HepG2 (cell line): ENCODE data around the gene FKBP9. TPM values are rescaled to one million over a fixed set of nuclear protein-coding genes. Genes with fewer than 3 reads are reported as not detected.

Experiments
- HNRNPH1 ChIP-seq: fragments of 200-400 bp; formaldehyde crosslinking; optimal IDR thresholded peaks from 2 replicates; pipeline ENCODE3; 2017; ENCODE audit warnings: mild to moderate bottlenecking, low read depth, low read length
- KDM2A ChIP-seq: sonication (generic); formaldehyde crosslinking; IDR thresholded peaks from 2 replicates; pipeline ENCODE4 v1.4.0; 2020; ENCODE audit warnings: low read depth, missing genetic modification reagents, borderline replicate concordance
- NR2F2 ChIP-seq: IDR thresholded peaks from 2 replicates; pipeline ENCODE4 v1.6.1; 2012; ENCODE audit warnings: low read depth, inconsistent platforms, borderline replicate concordance
- PHF20 ChIP-seq: sonication (generic); formaldehyde crosslinking; IDR thresholded peaks from 2 replicates; pipeline ENCODE4 v1.5.0; 2020; ENCODE audit warnings: mild to moderate bottlenecking, missing genetic modification reagents
- PHF21A ChIP-seq: sonication (generic); formaldehyde crosslinking; IDR thresholded peaks from 2 replicates; pipeline ENCODE4 v1.5.0; 2020; ENCODE audit warnings: mild to moderate bottlenecking, missing genetic modification reagents
- STAG1 ChIP-seq: sonication (generic); formaldehyde crosslinking; IDR thresholded peaks from 2 replicates; pipeline ENCODE4 v1.4.0; 2020; ENCODE audit warnings: missing genetic modification reagents
- TAF15 ChIP-seq: fragments of 200-400 bp; formaldehyde crosslinking; IDR thresholded peaks from one replicate; pipeline ENCODE4 v1.6.1; 2018; ENCODE audit warnings: mild to moderate bottlenecking, low read depth, low read length; ENCODE audit not compliant: poor library complexity, severe bottlenecking
- ZBTB38 ChIP-seq: sonication (generic); formaldehyde crosslinking; IDR thresholded peaks from 2 replicates; pipeline ENCODE4 v1.5.1; 2020; ENCODE audit warnings: mild to moderate bottlenecking, missing genetic modification reagents
- ZFP62 ChIP-seq: sonication (generic); formaldehyde crosslinking; IDR thresholded peaks from 2 replicates; pipeline ENCODE4 v1.4.0; 2020; ENCODE audit warnings: missing genetic modification reagents
- ZNF143 ChIP-seq: sonication (generic); formaldehyde crosslinking; IDR thresholded peaks from 2 replicates; pipeline ENCODE4 v1.4.0; 2020; ENCODE audit warnings: missing genetic modification reagents
- ZNF17 ChIP-seq: sonication (generic); formaldehyde crosslinking; IDR thresholded peaks from 2 replicates; pipeline ENCODE4 v1.5.0; 2020; ENCODE audit warnings: mild to moderate bottlenecking, missing genetic modification reagents
- ZNF446 ChIP-seq: sonication (generic); formaldehyde crosslinking; IDR thresholded peaks from 2 replicates; pipeline ENCODE4 v1.5.0; 2020; ENCODE audit warnings: mild to moderate bottlenecking, missing genetic modification reagents
- ZNF530 ChIP-seq: sonication (generic); formaldehyde crosslinking; IDR thresholded peaks from 2 replicates; pipeline ENCODE4 v1.5.0; 2020; ENCODE audit warnings: low read depth, mild to moderate bottlenecking, missing genetic modification reagents
- ZNF607 ChIP-seq: sonication (generic); formaldehyde crosslinking; IDR thresholded peaks from 2 replicates; pipeline ENCODE4 v1.5.1; 2020; ENCODE audit warnings: missing genetic modification reagents, mild to moderate bottlenecking, borderline replicate concordance
- ZNF761 ChIP-seq: sonication (generic); formaldehyde crosslinking; conservative IDR thresholded peaks from 2 replicates; pipeline ENCODE4 v1.4.0; 2020; ENCODE audit warnings: mild to moderate bottlenecking, missing genetic modification reagents
- ZNF782 ChIP-seq: sonication (generic); formaldehyde crosslinking; IDR thresholded peaks from 2 replicates; pipeline ENCODE4 v1.4.0; 2020; ENCODE audit warnings: missing genetic modification reagents, mild to moderate bottlenecking, borderline replicate concordance
- ZNF83 ChIP-seq: sonication (generic); formaldehyde crosslinking; IDR thresholded peaks from 2 replicates; pipeline ENCODE4 v1.4.0; 2020; ENCODE audit warnings: missing genetic modification reagents, mild to moderate bottlenecking, borderline replicate concordance
- ZNF891 ChIP-seq: sonication (generic); formaldehyde crosslinking; IDR thresholded peaks from 2 replicates; pipeline ENCODE4 v1.5.0; 2020; ENCODE audit warnings: mild to moderate bottlenecking, missing genetic modification reagents
- polyA plus RNA-seq, 8 experiments: library from polyadenylated mRNA; depleted of rRNA in 3 of 8; stranded (reverse) in 7 of 8; unstranded in 1 of 8; fragments of >200 nt; fragmentation: Illumina TruSeq in 4 of 8; extraction: Trizol in 4 of 8; gene quantifications; 2 replicates each; pipeline versions ENCODE4 v1.2.1 to v1.2.3, GENCODE V29; 2011 to 2016; ENCODE audit warnings: low read depth in 4 of 8, missing spikeins in 1 of 8, mixed read lengths in 1 of 8; ENCODE audit not compliant: insufficient read depth in 1 of 8
- total RNA-seq, 5 experiments: library from RNA; depleted of rRNA; stranded (reverse); fragments of >200 nt; fragmentation: Illumina TruSeq; extraction: Trizol; gene quantifications; 2 replicates each; pipeline ENCODE4 v1.2.3, GENCODE V29; 2016; ENCODE audit warnings: low read depth in 1 of 5
- TF ChIP-seq, protein P1 (sequence below): sonication (generic); formaldehyde crosslinking; IDR thresholded peaks from 2 replicates; pipeline ENCODE4 v1.5.0; 2020; ENCODE audit warnings: missing genetic modification reagents
- TF ChIP-seq, protein P2 (sequence below): sonication (generic); formaldehyde crosslinking; IDR thresholded peaks from 2 replicates; pipeline ENCODE4 v1.5.0; 2020; ENCODE audit warnings: missing genetic modification reagents
- TF ChIP-seq, protein P3 (sequence below): sonication (generic); formaldehyde crosslinking; IDR thresholded peaks from 2 replicates; pipeline ENCODE4 v1.9.0; 2021; ENCODE audit warnings: missing genetic modification reagents, borderline replicate concordance
- TF ChIP-seq, protein P4 (sequence below): IDR thresholded peaks from 2 replicates; pipeline ENCODE4 v1.6.1; 2016; ENCODE audit warnings: low read depth, control low read depth
- TF ChIP-seq, protein P5 (sequence below): sonication (generic); formaldehyde crosslinking; IDR thresholded peaks from 2 replicates; pipeline ENCODE4 v1.4.0; 2020; ENCODE audit warnings: low read depth, mild to moderate bottlenecking, missing genetic modification reagents

The FKBP9 gene
- total and polyA plus RNA-seq, 2 of the 13 experiments (the other 11 are each of a cell fraction or from before 2014, with no cell fraction given) = 34.0 to 41.5 TPM

DNA sequence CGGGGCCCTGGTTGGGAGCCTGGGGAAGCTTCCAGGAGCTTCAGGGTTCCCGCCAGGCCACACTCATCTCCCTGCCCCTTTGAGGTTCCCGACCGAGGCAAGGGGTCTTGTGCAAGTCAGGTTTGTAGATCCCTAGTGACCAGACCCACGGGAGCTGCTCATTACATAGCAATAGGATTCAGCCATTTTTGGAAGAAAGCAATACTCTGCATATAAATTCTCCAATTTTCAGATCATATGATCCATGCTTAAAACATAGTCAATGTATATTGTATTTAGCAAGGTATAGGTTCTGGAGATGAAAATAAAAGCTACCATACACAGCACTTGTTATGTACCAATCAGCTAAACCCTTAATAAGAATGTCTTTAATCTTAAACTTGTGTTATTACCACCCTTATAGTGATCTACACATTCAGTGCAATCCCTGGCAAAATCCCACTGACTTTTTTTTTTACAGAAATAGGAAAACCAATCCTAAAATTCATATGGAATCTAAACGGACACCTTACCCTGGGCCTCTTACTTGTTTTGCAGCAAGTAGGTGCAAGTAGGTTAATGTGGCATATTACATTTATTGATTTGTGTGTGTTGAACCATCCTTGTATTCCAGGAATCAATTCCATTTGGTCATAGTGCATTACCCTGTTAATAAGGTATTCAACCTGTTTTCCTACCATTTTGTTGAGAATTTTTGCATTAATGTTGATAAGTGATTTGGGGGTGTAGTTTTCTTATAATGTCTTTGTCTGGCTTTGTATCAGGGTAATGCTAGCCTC is 13.8 kb upstream of the FKBP9 start (continued):
- TF ChIP-seq, protein P1, sequence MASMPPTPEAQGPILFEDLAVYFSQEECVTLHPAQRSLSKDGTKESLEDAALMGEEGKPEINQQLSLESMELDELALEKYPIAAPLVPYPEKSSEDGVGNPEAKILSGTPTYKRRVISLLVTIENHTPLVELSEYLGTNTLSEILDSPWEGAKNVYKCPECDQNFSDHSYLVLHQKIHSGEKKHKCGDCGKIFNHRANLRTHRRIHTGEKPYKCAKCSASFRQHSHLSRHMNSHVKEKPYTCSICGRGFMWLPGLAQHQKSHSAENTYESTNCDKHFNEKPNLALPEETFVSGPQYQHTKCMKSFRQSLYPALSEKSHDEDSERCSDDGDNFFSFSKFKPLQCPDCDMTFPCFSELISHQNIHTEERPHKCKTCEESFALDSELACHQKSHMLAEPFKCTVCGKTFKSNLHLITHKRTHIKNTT (CRISPR knock-in tag) = no peak
- TF ChIP-seq PHF21A (0 out of 2 replicates have a peak, but pooled peaks have one; percentile 16), ZNF530 (no peak), ZNF782 (no peak), ZNF83 (no peak), KDM2A (CRISPR knock-in tag) (no peak), ZNF446 (CRISPR knock-in tag) (no peak), ZBTB38 (CRISPR knock-in tag) (no peak), TAF15 (no peak), ZNF607 (no peak), NR2F2 (no peak), ZNF761 (CRISPR knock-in tag) (no peak), ZNF17 (CRISPR knock-in tag) (no peak), HNRNPH1 (no peak), STAG1 (no peak), ZFP62 (CRISPR knock-in tag) (no peak), ZNF143 (CRISPR knock-in tag) (no peak), ZNF891 (CRISPR knock-in tag) (no peak), PHF20 (no peak)
- TF ChIP-seq, protein P2, sequence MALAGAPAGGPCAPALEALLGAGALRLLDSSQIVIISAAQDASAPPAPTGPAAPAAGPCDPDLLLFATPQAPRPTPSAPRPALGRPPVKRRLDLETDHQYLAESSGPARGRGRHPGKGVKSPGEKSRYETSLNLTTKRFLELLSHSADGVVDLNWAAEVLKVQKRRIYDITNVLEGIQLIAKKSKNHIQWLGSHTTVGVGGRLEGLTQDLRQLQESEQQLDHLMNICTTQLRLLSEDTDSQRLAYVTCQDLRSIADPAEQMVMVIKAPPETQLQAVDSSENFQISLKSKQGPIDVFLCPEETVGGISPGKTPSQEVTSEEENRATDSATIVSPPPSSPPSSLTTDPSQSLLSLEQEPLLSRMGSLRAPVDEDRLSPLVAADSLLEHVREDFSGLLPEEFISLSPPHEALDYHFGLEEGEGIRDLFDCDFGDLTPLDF (CRISPR knock-in tag) = no peak
- TF ChIP-seq, protein P3, sequence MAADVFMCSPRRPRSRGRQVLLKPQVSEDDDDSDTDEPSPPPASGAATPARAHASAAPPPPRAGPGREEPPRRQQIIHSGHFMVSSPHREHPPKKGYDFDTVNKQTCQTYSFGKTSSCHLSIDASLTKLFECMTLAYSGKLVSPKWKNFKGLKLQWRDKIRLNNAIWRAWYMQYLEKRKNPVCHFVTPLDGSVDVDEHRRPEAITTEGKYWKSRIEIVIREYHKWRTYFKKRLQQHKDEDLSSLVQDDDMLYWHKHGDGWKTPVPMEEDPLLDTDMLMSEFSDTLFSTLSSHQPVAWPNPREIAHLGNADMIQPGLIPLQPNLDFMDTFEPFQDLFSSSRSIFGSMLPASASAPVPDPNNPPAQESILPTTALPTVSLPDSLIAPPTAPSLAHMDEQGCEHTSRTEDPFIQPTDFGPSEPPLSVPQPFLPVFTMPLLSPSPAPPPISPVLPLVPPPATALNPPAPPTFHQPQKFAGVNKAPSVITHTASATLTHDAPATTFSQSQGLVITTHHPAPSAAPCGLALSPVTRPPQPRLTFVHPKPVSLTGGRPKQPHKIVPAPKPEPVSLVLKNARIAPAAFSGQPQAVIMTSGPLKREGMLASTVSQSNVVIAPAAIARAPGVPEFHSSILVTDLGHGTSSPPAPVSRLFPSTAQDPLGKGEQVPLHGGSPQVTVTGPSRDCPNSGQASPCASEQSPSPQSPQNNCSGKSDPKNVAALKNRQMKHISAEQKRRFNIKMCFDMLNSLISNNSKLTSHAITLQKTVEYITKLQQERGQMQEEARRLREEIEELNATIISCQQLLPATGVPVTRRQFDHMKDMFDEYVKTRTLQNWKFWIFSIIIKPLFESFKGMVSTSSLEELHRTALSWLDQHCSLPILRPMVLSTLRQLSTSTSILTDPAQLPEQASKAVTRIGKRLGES = no peak
- TF ChIP-seq, protein P4, sequence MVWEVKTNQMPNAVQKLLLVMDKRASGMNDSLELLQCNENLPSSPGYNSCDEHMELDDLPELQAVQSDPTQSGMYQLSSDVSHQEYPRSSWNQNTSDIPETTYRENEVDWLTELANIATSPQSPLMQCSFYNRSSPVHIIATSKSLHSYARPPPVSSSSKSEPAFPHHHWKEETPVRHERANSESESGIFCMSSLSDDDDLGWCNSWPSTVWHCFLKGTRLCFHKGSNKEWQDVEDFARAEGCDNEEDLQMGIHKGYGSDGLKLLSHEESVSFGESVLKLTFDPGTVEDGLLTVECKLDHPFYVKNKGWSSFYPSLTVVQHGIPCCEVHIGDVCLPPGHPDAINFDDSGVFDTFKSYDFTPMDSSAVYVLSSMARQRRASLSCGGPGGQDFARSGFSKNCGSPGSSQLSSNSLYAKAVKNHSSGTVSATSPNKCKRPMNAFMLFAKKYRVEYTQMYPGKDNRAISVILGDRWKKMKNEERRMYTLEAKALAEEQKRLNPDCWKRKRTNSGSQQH = 0 out of 2 replicates have a peak, but pooled peaks have one; percentile 12
- TF ChIP-seq, protein P5, sequence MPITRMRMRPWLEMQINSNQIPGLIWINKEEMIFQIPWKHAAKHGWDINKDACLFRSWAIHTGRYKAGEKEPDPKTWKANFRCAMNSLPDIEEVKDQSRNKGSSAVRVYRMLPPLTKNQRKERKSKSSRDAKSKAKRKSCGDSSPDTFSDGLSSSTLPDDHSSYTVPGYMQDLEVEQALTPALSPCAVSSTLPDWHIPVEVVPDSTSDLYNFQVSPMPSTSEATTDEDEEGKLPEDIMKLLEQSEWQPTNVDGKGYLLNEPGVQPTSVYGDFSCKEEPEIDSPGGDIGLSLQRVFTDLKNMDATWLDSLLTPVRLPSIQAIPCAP (CRISPR knock-in tag) = no peak
